GM12878 (cell line): ENCODE measurements around the gene MAPKBP1. TPM values are rescaled to one million over a fixed set of nuclear protein-coding genes. Genes with fewer than 3 reads are reported as not detected.

Experiments
- ATAC-seq: fragments of 200-7000 bp; cut with Tn5 transposase; 3 replicates; pipeline ENCODE4 v1.9.1; 2020; ENCODE audit warnings: mild to moderate bottlenecking, moderate library complexity
- BruUV-seq: library from RNA; stranded (reverse); fragments of 400-500 nt; replicated peaks from 2 replicates; lab custom pipeline; 2021; lab: Mats Ljungman, UMichigan
- CTCF ChIA-PET: fragments of 300-600 bp; sonication (Branson Sonifier 250); formaldehyde crosslinking; extraction: SDS; loops from one replicate; lab custom pipeline; 2021; ENCODE audit warnings: inconsistent platforms; lab: Yijun Ruan, JAX
- POLR2A ChIA-PET: fragments of 350-600 bp; formaldehyde crosslinking; extraction: SDS; loops from one replicate; lab custom pipeline; 2021; ENCODE audit warnings: inconsistent platforms; lab: Charles Lee
- RAD21 ChIA-PET: fragments of 300-600 bp; sonication (Branson Sonifier 250); formaldehyde crosslinking; loops from one replicate; lab custom pipeline; 2023; ENCODE audit warnings: antibody characterized with exemption; ENCODE audit not compliant: unreplicated experiment; lab: Charles Lee
- SMC1A ChIA-PET: fragments of 300-600 bp; sonication (Branson Sonifier 250); formaldehyde crosslinking; loops from one replicate; lab custom pipeline; 2023; ENCODE audit not compliant: unreplicated experiment, uncharacterized antibody; lab: Charles Lee
- DNase-seq: peaks from one replicate; pipeline ENCODE4 v3.0.0-alpha.2; 2011; ENCODE audit warnings: low read depth, low spot score
- FAIRE-seq: peaks from 3 replicates; lab custom pipeline; 2011; peaks lifted over from hg19 to GRCh38; lab: Jason Lieb, UNC
- H2AFZ ChIP-seq: 2 replicates; pipeline ENCODE4 v1.6.0; 2011; ENCODE audit warnings: low read depth, low read length, control low read depth; ENCODE audit not compliant: control insufficient read depth
- H3K27ac ChIP-seq: 2 replicates; pipeline ENCODE4 v1.5.1; 2011; ENCODE audit warnings: control low read depth; ENCODE audit not compliant: control insufficient read depth, insufficient read depth
- H3K27me3 ChIP-seq, 2 experiments: replicated peaks in 1 of 2; 2 replicates each; pipeline versions ENCODE4 v1.6.0 to v1.6.1; 2011; ENCODE audit warnings: low read length in 1 of 2; ENCODE audit not compliant: control insufficient read depth in 2 of 2, insufficient read depth in 2 of 2
- H3K36me3 ChIP-seq, 2 experiments: 2 replicates each; pipeline ENCODE4 v1.5.1; 2011; ENCODE audit warnings: low read length in 1 of 2; ENCODE audit not compliant: control insufficient read depth in 2 of 2, insufficient read depth in 2 of 2
- H3K4me1 ChIP-seq: 2 replicates; pipeline ENCODE4 v1.6.1; 2011; ENCODE audit warnings: mild to moderate bottlenecking, low read length, moderate library complexity, mixed read lengths; ENCODE audit not compliant: control insufficient read depth, insufficient read depth
- H3K4me2 ChIP-seq: 2 replicates; pipeline ENCODE4 v1.6.0; 2011; ENCODE audit warnings: control low read depth; ENCODE audit not compliant: control insufficient read depth, insufficient read depth
- H3K4me3 ChIP-seq: fragments of 200-600 bp; sonication (generic); 2 replicates; pipeline ENCODE4 v1.5.1; 2016
- H3K79me2 ChIP-seq: 2 replicates; pipeline ENCODE4 v1.6.0; 2011; ENCODE audit warnings: low read length; ENCODE audit not compliant: control insufficient read depth, insufficient read depth
- H3K9ac ChIP-seq: 2 replicates; pipeline ENCODE4 v1.8.0; 2011; ENCODE audit warnings: low read length, control low read depth, mixed read lengths; ENCODE audit not compliant: control insufficient read depth, insufficient read depth
- H3K9me3 ChIP-seq: replicated peaks from 3 replicates; pipeline ENCODE4 v1.5.1; 2011; ENCODE audit warnings: mild to moderate bottlenecking, low read length; ENCODE audit not compliant: control insufficient read depth, insufficient read depth
- H4K20me1 ChIP-seq: 2 replicates; pipeline ENCODE4 v1.6.0; 2011; ENCODE audit not compliant: control insufficient read depth, insufficient read depth
- CBFB ChIP-seq: IDR thresholded peaks from 2 replicates; pipeline ENCODE4 v1.6.1; 2016; ENCODE audit warnings: antibody characterized with exemption, low read depth
- CHD2 ChIP-seq: IDR thresholded peaks from 2 replicates; pipeline ENCODE4 v1.6.1; 2011; ENCODE audit warnings: low read depth, low read length, improper control_type of control experiment, borderline replicate concordance
- FOS ChIP-seq: IDR thresholded peaks from 3 replicates; pipeline ENCODE4 v1.6.1; 2011; ENCODE audit warnings: borderline replicate concordance; ENCODE audit not compliant: insufficient read length; ENCODE audit errors: extremely low read depth
- HDAC2 ChIP-seq: fragments of 200-600 bp; sonication (generic); IDR thresholded peaks from 2 replicates; pipeline ENCODE4 v1.6.1; 2017
- JUNB ChIP-seq: IDR thresholded peaks from 2 replicates; pipeline ENCODE4 v1.6.1; 2016; ENCODE audit warnings: antibody characterized with exemption, mild to moderate bottlenecking
- KDM1A ChIP-seq: fragments of 200-600 bp; sonication (generic); IDR thresholded peaks from 2 replicates; pipeline ENCODE4 v1.6.1; 2016; ENCODE audit warnings: borderline replicate concordance
- KLF5 ChIP-seq: fragments of 450-650 bp; IDR thresholded peaks from 2 replicates; pipeline ENCODE4 v1.6.1; 2014; ENCODE audit warnings: mild to moderate bottlenecking; ENCODE audit not compliant: partially characterized antibody
- MYB ChIP-seq: fragments of 150-350 bp; IDR thresholded peaks from 2 replicates; pipeline ENCODE4 v1.6.1; 2014; ENCODE audit warnings: mild to moderate bottlenecking, low read depth, low read length, borderline replicate concordance
- NFIC ChIP-seq: IDR thresholded peaks from 2 replicates; pipeline ENCODE4 v1.6.1; 2012; ENCODE audit warnings: low read depth, mild to moderate bottlenecking, inconsistent platforms, low read length, moderate library complexity
- NFYA ChIP-seq: IDR thresholded peaks from 2 replicates; pipeline ENCODE4 v1.6.1; 2011; ENCODE audit warnings: low read depth, mild to moderate bottlenecking, low read length, improper control_type of control experiment, borderline replicate concordance
- RAD51 ChIP-seq: fragments of 450-650 bp; IDR thresholded peaks from 2 replicates; pipeline ENCODE4 v1.6.1; 2016; ENCODE audit warnings: moderate library complexity, mild to moderate bottlenecking, inconsistent platforms
- TARDBP ChIP-seq: IDR thresholded peaks from 2 replicates; pipeline ENCODE4 v1.6.1; 2016; ENCODE audit warnings: borderline replicate concordance
- TCF12 ChIP-seq: IDR thresholded peaks from 2 replicates; pipeline ENCODE4 v1.6.1; 2011; ENCODE audit warnings: low read depth, mild to moderate bottlenecking, low read length
- WRNIP1 ChIP-seq: IDR thresholded peaks from 2 replicates; pipeline ENCODE4 v1.6.1; 2011; ENCODE audit warnings: low read depth, low read length, improper control_type of control experiment, borderline replicate concordance
- WGBS: methylation state at CpG from one replicate; pipeline ENCODE4 v1.1.6; 2016; ENCODE audit warnings: low lambda C conversion rate; ENCODE audit not compliant: insufficient replicate concordance, insufficient coverage; ENCODE audit errors: missing lambda C conversion rate; 5-methylcytosine and 5-hydroxymethylcytosine counted together
- in situ Hi-C: fragments of 300-500 bp; cut with MboI; formaldehyde crosslinking; loops from 9 replicates; pipeline ENCODE4 v1.14.3; 2018; ENCODE audit warnings: mixed read lengths
- intact Hi-C: fragments of 100-400 bp; cut with micrococcal nuclease; formaldehyde crosslinking; loops from one replicate; pipeline ENCODE4 v1.14.2; 2022; ENCODE audit not compliant: unreplicated experiment
- polyA plus RNA-seq, 11 experiments: library from polyadenylated mRNA; depleted of rRNA in 4 of 11; unstranded in 6 of 11; stranded (reverse) in 5 of 11; fragments of >200 nt; fragmentation: Nextera tagmentation in 4 of 11; fragmentation: Illumina TruSeq in 1 of 11; extraction: Ambion mirVana in 4 of 11; extraction: Trizol in 1 of 11; gene quantifications; 1 replicate in 1 of 11; 2 replicates in 10 of 11; pipeline versions ENCODE4 v1.2.1 to v1.2.3, GENCODE V29; 2011 to 2016; ENCODE audit warnings: inconsistent platforms in 2 of 11, missing spikeins in 2 of 11, low read depth in 1 of 11
- total RNA-seq, 4 experiments: library from RNA; depleted of rRNA in 3 of 4; stranded (reverse); fragments of >200 nt in 3 of 4; fragmentation: Illumina TruSeq in 1 of 4; extraction: Trizol in 1 of 4; gene quantifications; 2 replicates each; pipeline versions ENCODE4 v1.2.1 to v1.2.3, GENCODE V29; 2013 to 2021
- TF ChIP-seq, protein P1 (sequence below): fragments of 450-650 bp; conservative IDR thresholded peaks from 2 replicates; pipeline ENCODE4 v1.6.1; 2017; ENCODE audit warnings: mild to moderate bottlenecking, moderate library complexity
- TF ChIP-seq, protein P2 (sequence below): fragments of 450-650 bp; formaldehyde crosslinking; IDR thresholded peaks from 2 replicates; pipeline ENCODE4 v1.4.0; 2022; ENCODE audit warnings: mild to moderate bottlenecking, moderate library complexity
- TF ChIP-seq, protein P3 (sequence below): fragments of 450-650 bp; IDR thresholded peaks from 2 replicates; pipeline ENCODE4 v1.6.1; 2018; ENCODE audit warnings: borderline replicate concordance, mild to moderate bottlenecking; ENCODE audit not compliant: partially characterized antibody

The MAPKBP1 gene
- total and polyA plus RNA-seq, 10 of the 15 experiments (the other 5 are each of a cell fraction or from before 2014, with no cell fraction given) = 0.44 to 19.0 (median 7.3) TPM

DNA sequence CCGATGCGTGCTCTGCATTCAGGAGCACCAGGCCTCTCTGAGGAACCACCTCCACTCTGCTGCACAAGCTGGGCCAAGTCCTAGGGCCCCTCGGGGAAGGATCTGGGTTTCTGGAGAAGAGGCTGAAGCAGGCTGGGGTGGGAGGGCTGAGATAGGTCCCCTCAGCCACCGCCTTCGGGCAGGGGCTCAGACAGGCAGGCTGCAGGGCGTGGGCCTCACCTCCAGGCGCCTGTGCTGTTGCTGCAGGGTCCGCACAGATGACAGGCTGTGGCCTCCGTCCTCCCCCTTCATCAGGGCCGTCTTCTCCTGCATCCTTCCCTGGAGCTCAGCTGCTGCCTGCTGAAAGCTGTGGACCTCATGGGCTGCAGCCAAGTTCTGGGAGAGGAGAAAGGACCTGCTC lies 79.5 kb downstream of the MAPKBP1 start (continued):
- TF ChIP-seq, protein P1, sequence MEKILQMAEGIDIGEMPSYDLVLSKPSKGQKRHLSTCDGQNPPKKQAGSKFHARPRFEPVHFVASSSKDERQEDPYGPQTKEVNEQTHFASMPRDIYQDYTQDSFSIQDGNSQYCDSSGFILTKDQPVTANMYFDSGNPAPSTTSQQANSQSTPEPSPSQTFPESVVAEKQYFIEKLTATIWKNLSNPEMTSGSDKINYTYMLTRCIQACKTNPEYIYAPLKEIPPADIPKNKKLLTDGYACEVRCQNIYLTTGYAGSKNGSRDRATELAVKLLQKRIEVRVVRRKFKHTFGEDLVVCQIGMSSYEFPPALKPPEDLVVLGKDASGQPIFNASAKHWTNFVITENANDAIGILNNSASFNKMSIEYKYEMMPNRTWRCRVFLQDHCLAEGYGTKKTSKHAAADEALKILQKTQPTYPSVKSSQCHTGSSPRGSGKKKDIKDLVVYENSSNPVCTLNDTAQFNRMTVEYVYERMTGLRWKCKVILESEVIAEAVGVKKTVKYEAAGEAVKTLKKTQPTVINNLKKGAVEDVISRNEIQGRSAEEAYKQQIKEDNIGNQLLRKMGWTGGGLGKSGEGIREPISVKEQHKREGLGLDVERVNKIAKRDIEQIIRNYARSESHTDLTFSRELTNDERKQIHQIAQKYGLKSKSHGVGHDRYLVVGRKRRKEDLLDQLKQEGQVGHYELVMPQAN = no peak
- TF ChIP-seq, protein P2, sequence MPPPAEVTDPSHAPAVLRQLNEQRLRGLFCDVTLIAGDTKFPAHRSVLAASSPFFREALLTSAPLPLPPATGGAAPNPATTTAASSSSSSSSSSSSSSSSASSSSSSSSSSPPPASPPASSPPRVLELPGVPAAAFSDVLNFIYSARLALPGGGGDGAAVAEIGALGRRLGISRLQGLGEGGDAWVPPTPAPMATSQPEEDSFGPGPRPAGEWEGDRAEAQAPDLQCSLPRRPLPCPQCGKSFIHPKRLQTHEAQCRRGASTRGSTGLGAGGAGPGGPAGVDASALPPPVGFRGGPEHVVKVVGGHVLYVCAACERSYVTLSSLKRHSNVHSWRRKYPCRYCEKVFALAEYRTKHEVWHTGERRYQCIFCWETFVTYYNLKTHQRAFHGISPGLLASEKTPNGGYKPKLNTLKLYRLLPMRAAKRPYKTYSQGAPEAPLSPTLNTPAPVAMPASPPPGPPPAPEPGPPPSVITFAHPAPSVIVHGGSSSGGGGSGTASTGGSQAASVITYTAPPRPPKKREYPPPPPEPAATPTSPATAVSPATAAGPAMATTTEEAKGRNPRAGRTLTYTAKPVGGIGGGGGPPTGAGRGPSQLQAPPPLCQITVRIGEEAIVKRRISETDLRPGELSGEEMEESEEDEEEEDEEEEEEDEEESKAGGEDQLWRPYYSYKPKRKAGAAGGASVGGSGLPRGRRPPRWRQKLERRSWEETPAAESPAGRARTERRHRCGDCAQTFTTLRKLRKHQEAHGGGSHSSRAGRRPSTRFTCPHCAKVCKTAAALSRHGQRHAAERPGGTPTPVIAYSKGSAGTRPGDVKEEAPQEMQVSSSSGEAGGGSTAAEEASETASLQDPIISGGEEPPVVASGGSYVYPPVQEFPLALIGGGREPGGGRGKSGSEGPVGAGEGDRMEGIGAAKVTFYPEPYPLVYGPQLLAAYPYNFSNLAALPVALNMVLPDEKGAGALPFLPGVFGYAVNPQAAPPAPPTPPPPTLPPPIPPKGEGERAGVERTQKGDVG (CRISPR knock-in tag) = no peak
- TF ChIP-seq NFYA = no peak

DNA sequence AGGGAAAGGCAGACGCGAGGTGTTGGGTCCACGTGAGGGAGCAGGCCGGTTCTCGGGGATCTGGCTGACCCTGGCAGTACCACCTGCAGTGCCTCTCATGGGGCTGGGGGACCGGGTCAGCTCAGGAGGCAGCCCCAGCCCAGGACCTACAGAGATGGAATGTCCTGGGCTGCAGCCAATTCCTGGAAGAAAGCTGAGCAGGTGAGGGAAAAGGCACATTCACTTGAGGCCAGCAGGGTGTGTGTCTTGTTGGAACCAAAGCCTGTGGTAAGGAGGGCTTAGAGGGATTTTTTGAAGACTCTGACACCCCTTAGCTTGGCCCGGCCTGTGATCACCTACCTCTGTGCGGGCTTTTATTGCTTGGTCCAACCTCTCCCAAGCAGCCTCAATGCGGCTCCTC lies 80.2 kb downstream of the MAPKBP1 start:
- intact Hi-C loops = no loop called here
- Histone ChIP-seq H4K20me1 (no peaks in the 10 kb centered on the region), H3K36me3 (no peaks in the 10 kb centered on the region), H3K9me3 (no peaks in the 10 kb centered on the region), H3K9ac (no peak overlapping the region), H2AFZ (no peak overlapping the region), H3K79me2 (no peaks in the 10 kb centered on the region), H3K4me1 (no peaks in the 10 kb centered on the region), H3K27me3 (no peaks in the 10 kb centered on the region; a peak in 1 of 4 replicates), H3K4me3 (no peak overlapping the region), H3K27ac (no peak overlapping the region), H3K4me2 (no peak overlapping the region)
- ChIA-PET SMC1A (no interaction called here), RAD21 (no interaction called here), POLR2A (interaction anchor here (0.6 kb wide), 1 partner anchor 74 kb away, joined by 3 read pairs; no protein-coding TSS in a partner anchor), CTCF (interaction anchor here (0.8 kb wide), 1 partner anchor 50 kb away, joined by 3 read pairs; no protein-coding TSS in a partner anchor)
- FAIRE-seq (no peak), ATAC-seq (no peak), DNase-seq (no peak)
- in situ Hi-C loops = no loop called here
- WGBS = 71% methylated on average over 4 of the region's 9 CpGs
- no TSS peak for BruUV-seq
- TF ChIP-seq NFIC (no peak), MYB (no peak), KLF5 (no peak), WRNIP1 (no peak), RAD51 (no peak), CHD2 (no peak), KDM1A (no peak), JUNB (no peak), HDAC2 (no peak), TARDBP (no peak), TCF12 (no peak), CBFB (no peak), FOS (no peak)
- TF ChIP-seq, protein P3, sequence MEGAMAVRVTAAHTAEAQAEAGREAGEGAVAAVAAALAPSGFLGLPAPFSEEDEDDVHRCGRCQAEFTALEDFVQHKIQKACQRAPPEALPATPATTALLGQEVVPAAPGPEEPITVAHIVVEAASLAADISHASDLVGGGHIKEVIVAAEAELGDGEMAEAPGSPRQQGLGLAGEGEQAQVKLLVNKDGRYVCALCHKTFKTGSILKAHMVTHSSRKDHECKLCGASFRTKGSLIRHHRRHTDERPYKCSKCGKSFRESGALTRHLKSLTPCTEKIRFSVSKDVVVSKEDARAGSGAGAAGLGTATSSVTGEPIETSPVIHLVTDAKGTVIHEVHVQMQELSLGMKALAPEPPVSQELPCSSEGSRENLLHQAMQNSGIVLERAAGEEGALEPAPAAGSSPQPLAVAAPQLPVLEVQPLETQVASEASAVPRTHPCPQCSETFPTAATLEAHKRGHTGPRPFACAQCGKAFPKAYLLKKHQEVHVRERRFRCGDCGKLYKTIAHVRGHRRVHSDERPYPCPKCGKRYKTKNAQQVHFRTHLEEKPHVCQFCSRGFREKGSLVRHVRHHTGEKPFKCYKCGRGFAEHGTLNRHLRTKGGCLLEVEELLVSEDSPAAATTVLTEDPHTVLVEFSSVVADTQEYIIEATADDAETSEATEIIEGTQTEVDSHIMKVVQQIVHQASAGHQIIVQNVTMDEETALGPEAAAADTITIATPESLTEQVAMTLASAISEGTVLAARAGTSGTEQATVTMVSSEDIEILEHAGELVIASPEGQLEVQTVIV = no peak
